Gastroesophageal sphincter (tissue), 4 donors: ENCODE measurements around the gene KCNJ9. TPM values are rescaled to one million over a fixed set of nuclear protein-coding genes. Genes with fewer than 3 reads are reported as not detected.
A peak's percentile ranks its signal among the peaks of the same experiment; 100 is the strongest.

Experiments used
- ATAC-seq: fragments of 150-250 bp; one replicate; pipeline ENCODE4 v1.9.1; 2016; ENCODE audit warnings: mild to moderate bottlenecking, moderate library complexity
- H3K27ac ChIP-seq, 4 donors: fragments of 200-600 bp; sonication (generic) in 3 of 4; 1 replicate in 3 of 4; 2 replicates in 1 of 4; pipeline ENCODE4 v1.5.1; 2016 to 2019
- H3K27me3 ChIP-seq: fragments of 200-600 bp; sonication (generic); one replicate; pipeline ENCODE4 v1.5.1; 2019
- H3K36me3 ChIP-seq, 2 donors: fragments of 200-600 bp; sonication (generic); one replicate each; pipeline ENCODE4 v1.5.1; 2019; ENCODE audit warnings: control low read depth in 1 of 2
- H3K4me1 ChIP-seq, 3 donors: fragments of 200-600 bp; sonication (generic); 1 replicate in 2 of 3; 2 replicates in 1 of 3; pipeline ENCODE4 v1.5.1; 2016 to 2019; ENCODE audit warnings: control low read depth in 2 of 3
- H3K4me3 ChIP-seq, 2 donors: fragments of 200-600 bp; sonication (generic); one replicate each; pipeline ENCODE4 v1.5.1; 2019; ENCODE audit warnings: mild to moderate bottlenecking in 1 of 2, moderate library complexity in 1 of 2
- H3K9me3 ChIP-seq, 3 donors: fragments of 200-600 bp; sonication (generic); one replicate each; pipeline ENCODE4 v1.5.1; 2017 to 2019; ENCODE audit warnings: control low read depth in 2 of 3
- EP300 ChIP-seq: sonication (generic); formaldehyde crosslinking; IDR thresholded peaks from one replicate; pipeline ENCODE4 v1.6.1; 2017; ENCODE audit warnings: antibody characterized with exemption, mild to moderate bottlenecking
- POLR2A ChIP-seq, 2 donors: fragments of 450-650 bp; IDR thresholded peaks; one replicate each; pipeline ENCODE4 v1.6.1; 2017; ENCODE audit warnings: antibody characterized with exemption in 2 of 2, mild to moderate bottlenecking in 2 of 2, moderate library complexity in 1 of 2
- POLR2AphosphoS5 ChIP-seq: sonication (generic); formaldehyde crosslinking; IDR thresholded peaks from one replicate; pipeline ENCODE4 v1.6.1; 2017; ENCODE audit warnings: antibody characterized with exemption
- WGBS, 2 donors: methylation state at CpG; one replicate each; pipeline ENCODE4 v1.1.5; 2018; ENCODE audit warnings: low coverage in 1 of 2; 5-methylcytosine and 5-hydroxymethylcytosine counted together
- total RNA-seq, 4 donors: library from RNA; depleted of rRNA; stranded (reverse); fragments of >200 nt; gene quantifications; one replicate each; pipeline ENCODE4 v1.1.0, GENCODE V29; 2016
- TF ChIP-seq, protein P1 (sequence below), 4 experiments: fragments of 200-600 bp in 2 of 4; fragments of 450-650 bp in 2 of 4; sonication (generic) in 1 of 4; IDR thresholded peaks; one replicate each; pipeline ENCODE4 v1.5.1; 2017 to 2019; ENCODE audit warnings: antibody characterized with exemption in 4 of 4, mild to moderate bottlenecking in 2 of 4, moderate library complexity in 2 of 4

Gene KCNJ9
- total RNA-seq, 4 donors from 2014 or later, result not detected

- Histone ChIP-seq H3K27ac (peak overlapping the region in 2 of 4 donors; percentile 16 to 65), H3K9me3 (no peaks in the 10 kb centered on the region), H3K4me3 (no peak overlapping the region), H3K4me1 (peaks cover 0 to 22% (median 7%) of the 10 kb centered on the region in 3 donors), H3K36me3 (peaks cover 0 to 50% of the 10 kb centered on the region in 2 donors), H3K27me3 (peaks cover 19% of the 10 kb centered on the region)
- WGBS, 2 donors, result 85 to 89% methylated on average over 3 to 4 of the region's 12 CpGs
- ATAC-seq, result no peak
- TF ChIP-seq EP300 (no peak), POLR2A (IDR thresholded peaks at IDR 0.05) (no peak), POLR2AphosphoS5 (no peak)
- TF ChIP-seq, protein P1, sequence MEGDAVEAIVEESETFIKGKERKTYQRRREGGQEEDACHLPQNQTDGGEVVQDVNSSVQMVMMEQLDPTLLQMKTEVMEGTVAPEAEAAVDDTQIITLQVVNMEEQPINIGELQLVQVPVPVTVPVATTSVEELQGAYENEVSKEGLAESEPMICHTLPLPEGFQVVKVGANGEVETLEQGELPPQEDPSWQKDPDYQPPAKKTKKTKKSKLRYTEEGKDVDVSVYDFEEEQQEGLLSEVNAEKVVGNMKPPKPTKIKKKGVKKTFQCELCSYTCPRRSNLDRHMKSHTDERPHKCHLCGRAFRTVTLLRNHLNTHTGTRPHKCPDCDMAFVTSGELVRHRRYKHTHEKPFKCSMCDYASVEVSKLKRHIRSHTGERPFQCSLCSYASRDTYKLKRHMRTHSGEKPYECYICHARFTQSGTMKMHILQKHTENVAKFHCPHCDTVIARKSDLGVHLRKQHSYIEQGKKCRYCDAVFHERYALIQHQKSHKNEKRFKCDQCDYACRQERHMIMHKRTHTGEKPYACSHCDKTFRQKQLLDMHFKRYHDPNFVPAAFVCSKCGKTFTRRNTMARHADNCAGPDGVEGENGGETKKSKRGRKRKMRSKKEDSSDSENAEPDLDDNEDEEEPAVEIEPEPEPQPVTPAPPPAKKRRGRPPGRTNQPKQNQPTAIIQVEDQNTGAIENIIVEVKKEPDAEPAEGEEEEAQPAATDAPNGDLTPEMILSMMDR (IDR thresholded peaks at IDR 0.05), result no peak
These were observed 5.9 kb downstream of the KCNJ9 start for GRCh38 chr1:160087118-160087662.

DNA sequence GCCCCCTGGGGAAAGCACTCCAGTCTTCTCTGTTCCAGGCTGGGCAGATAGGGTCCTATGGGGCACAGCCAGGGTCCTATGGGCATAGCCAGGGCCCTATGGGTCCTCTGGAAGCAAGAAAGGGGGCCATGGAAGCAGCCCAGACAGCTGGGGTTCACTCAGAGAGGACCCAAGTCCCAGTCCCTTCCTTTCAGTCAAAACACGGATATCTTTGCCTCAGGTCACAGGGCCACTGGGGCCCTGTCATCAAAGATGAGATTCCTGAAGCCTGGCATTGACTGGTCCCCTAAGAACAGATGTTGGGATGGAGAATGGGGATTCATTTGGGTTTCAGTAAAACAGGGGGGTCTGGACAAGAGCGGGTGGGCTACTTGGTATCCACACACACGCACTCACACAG is 8.5 kb downstream of the KCNJ9 start:
- Histone ChIP-seq H3K27ac (no peak overlapping the region), H3K36me3 (peaks cover 0 to 77% of the 10 kb centered on the region in 2 donors), H3K27me3 (no peaks in the 10 kb centered on the region), H3K4me3 (no peak overlapping the region), H3K9me3 (no peaks in the 10 kb centered on the region), H3K4me1 (peaks cover 0 to 8% (median 0%) of the 10 kb centered on the region in 3 donors)
- 90 to 100% methylated on average over 1 to 2 of the region's 3 CpGs for WGBS, 2 donors
- TF ChIP-seq POLR2AphosphoS5 (no peak), POLR2A (IDR thresholded peaks at IDR 0.05) (no peak), EP300 (no peak)
- TF ChIP-seq, protein P1 (IDR thresholded peaks at IDR 0.05), result no peak
- ATAC-seq, result no peak

GRCh38 chr1:160090760-160091159 is 9.4 kb downstream of the KCNJ9 start:
- TF ChIP-seq, protein P1 (IDR thresholded peaks at IDR 0.05), result no peak
- no peak for TF ChIP-seq POLR2A (IDR thresholded peaks at IDR 0.05)
- no peak for TF ChIP-seq POLR2AphosphoS5
- TF ChIP-seq EP300, result no peak
- no peaks in the 10 kb centered on the region for H3K27me3 ChIP-seq
- H3K36me3 ChIP-seq, result peaks cover 0 to 80% of the 10 kb centered on the region in 2 donors

GRCh38 chr1:160091666-160092223 is 10.4 kb downstream of the KCNJ9 start:
- no peak overlapping the region for H3K27ac ChIP-seq
- peaks cover 0 to 15% (median 8%) of the 10 kb centered on the region in 3 donors for H3K4me1 ChIP-seq
- H3K36me3 ChIP-seq, result peaks cover 0 to 80% of the 10 kb centered on the region in 2 donors
- no peaks in the 10 kb centered on the region for H3K9me3 ChIP-seq
- no peak for TF ChIP-seq POLR2A (IDR thresholded peaks at IDR 0.05)
- ATAC-seq, result no peak
- H3K27me3 ChIP-seq, result no peaks in the 10 kb centered on the region
- H3K4me3 ChIP-seq, result no peak overlapping the region
- 100% methylated on average over 1 of the region's 5 CpGs; no CpG with 5 or more reads in 1 of the 2 donors for WGBS, 2 donors

More at GRCh38 chr1:160090760-160091159, 9.4 kb downstream of the KCNJ9 start:
- Histone ChIP-seq H3K4me3 (no peak overlapping the region), H3K27ac (no peak overlapping the region), H3K4me1 (peaks cover 0 to 11% (median under 1%) of the 10 kb centered on the region in 3 donors), H3K9me3 (no peaks in the 10 kb centered on the region)
- WGBS, 2 donors, result 83 to 100% methylated on average over 1 of the region's 4 CpGs
- ATAC-seq, result no peak

DNA sequence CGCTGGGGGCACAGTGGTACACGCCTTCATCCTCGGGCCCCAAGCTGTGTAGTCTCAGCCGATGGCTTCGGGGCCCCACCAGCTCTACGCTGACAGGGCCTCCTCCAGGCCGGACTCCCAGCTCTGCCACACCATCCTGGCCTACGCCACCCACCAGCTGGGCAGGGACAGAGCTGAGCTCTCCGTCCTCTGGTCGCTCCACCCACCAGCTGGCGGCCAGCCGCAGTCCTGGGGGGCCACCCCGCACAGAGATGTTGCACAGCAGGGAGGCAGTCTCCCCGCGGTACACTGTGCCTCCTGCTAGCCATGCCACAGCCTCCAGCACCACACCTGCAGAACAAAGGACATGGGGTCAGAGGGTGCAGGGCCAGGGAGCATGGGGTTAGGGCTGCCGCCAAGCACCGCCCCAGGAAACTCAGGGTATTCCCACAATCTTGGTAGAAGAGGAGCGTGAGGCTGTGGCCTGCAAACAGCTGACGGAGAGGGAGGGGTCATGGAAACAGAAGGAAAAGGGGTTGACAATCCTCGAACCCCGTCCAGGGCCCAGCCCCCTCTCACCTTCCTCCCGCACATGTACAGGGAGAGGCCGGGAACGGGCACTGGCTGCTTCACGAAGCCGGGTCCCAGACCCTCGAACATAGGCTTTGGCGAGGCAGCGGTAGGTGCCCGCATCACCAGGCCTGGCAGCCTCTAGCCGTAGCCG is 11.2 kb downstream of the KCNJ9 start:
- WGBS, 2 donors, result 79 to 97% methylated on average over 6 of the region's 32 CpGs
- Histone ChIP-seq H3K4me3 (no peak overlapping the region), H3K36me3 (peaks cover 0 to 76% of the 10 kb centered on the region in 2 donors), H3K4me1 (peaks cover 0 to 23% (median 16%) of the 10 kb centered on the region in 3 donors), H3K27me3 (no peaks in the 10 kb centered on the region), H3K27ac (no peak overlapping the region), H3K9me3 (no peaks in the 10 kb centered on the region)
- no peak for ATAC-seq
- TF ChIP-seq POLR2AphosphoS5, result no peak
- no peak for TF ChIP-seq EP300
- TF ChIP-seq, protein P1 (IDR thresholded peaks at IDR 0.05), result no peak
- no peak for TF ChIP-seq POLR2A (IDR thresholded peaks at IDR 0.05)
